Islet of Langerhans (tissue), 1 donor: ENCODE data around the gene ZFP57.

Experiments used
- FAIRE-seq: peaks from one replicate; lab custom pipeline; 2011; peaks lifted over from hg19 to GRCh38; lab: Jason Lieb, UNC

Gene ZFP57

GRCh38 chr6:29625337-29625930 lies 55.5 kb downstream of the ZFP57 start:
- FAIRE-seq: no peak

GRCh38 chr6:29624520-29624961 lies 56.4 kb downstream of the ZFP57 start:
- no peak for FAIRE-seq
